CD4-positive, alpha-beta T cell treated with Interleukin-10 for 1 hour (primary cell): ENCODE data around the gene MCAT.
"Not testable (repeated sequence)": the region's sequence is repeated elsewhere in the genome, so short reads cannot be mapped to it uniquely, and the experiment has no call there.

Experiments used
- DNase-seq: peaks from one replicate; pipeline ENCODE4 v3.0.0-alpha.2; 2020

MCAT gene

GRCh38 chr22:43152357-43153071, 9.3 kb upstream of the MCAT start:
- peak; percentile 65 for DNase-seq

- no peak for DNase-seq
These were observed 8.8 kb upstream of the MCAT start for GRCh38 chr22:43152003-43152356.

- peak; percentile 73 for DNase-seq
These were observed 8.2 kb upstream of the MCAT start, which contains the start of gene TSPO for GRCh38 chr22:43151251-43152002. TSPO (plus strand) TSS chr22:43151559; CDS start chr22:43159239, 7,680 bp downstream.

GRCh38 chr22:43150731-43151206, 7.6 kb upstream of the MCAT start:
- DNase-seq, result no peak

GRCh38 chr22:43148581-43148980, 5.4 kb upstream of the MCAT start:
- DNase-seq, result no peak

- no peak for DNase-seq
These were observed 4.6 kb upstream of the MCAT start for GRCh38 chr22:43147821-43148220.

GRCh38 chr22:43146332-43146731, 3.1 kb upstream of the MCAT start:
- DNase-seq, result not testable (repeated sequence)

GRCh38 chr22:43145371-43145770, 2.2 kb upstream of the MCAT start:
- DNase-seq, result not testable (repeated sequence)

- no peak for DNase-seq
These were observed 1.8 kb upstream of the MCAT start for GRCh38 chr22:43144949-43145348.

- no peak for DNase-seq
These were observed 6.4 kb downstream of the MCAT start for GRCh38 chr22:43136801-43137200.

GRCh38 chr22:43136255-43136654, 6.9 kb downstream of the MCAT start:
- peak; percentile 47 for DNase-seq

- no peak for DNase-seq
These were observed 7.6 kb downstream of the MCAT start for GRCh38 chr22:43135565-43135964.

GRCh38 chr22:43134553-43134952, 8.6 kb downstream of the MCAT start:
- DNase-seq, result no peak

- DNase-seq, result no peak
These were observed 9.8 kb downstream of the MCAT start for GRCh38 chr22:43133401-43133800.

- no peak for DNase-seq
These were observed 11.3 kb downstream of the MCAT start for GRCh38 chr22:43131773-43132501.

GRCh38 chr22:43129426-43130425, 13.5 kb downstream of the MCAT start:
- no peak for DNase-seq

GRCh38 chr22:43128928-43129424, 14.2 kb downstream of the MCAT start:
- no peak for DNase-seq

GRCh38 chr22:43128116-43128515, 15.1 kb downstream of the MCAT start:
- no peak for DNase-seq

GRCh38 chr22:43127166-43127908, 15.9 kb downstream of the MCAT start:
- DNase-seq, result no peak

- DNase-seq, result no peak
These were observed 16.6 kb downstream of the MCAT start for GRCh38 chr22:43126501-43127165.
